GM12878 (cell line): ENCODE measurements around the gene PTPN20.
"Not testable (repeated sequence)": the region's sequence is repeated elsewhere in the genome, so short reads cannot be mapped to it uniquely, and the experiment has no call there.

Experiments
- DPF2 ChIP-seq: fragments of 450-650 bp; IDR thresholded peaks from 2 replicates; pipeline ENCODE4 v1.6.1; 2017; ENCODE audit warnings: mild to moderate bottlenecking
- POLR2A ChIP-seq: IDR thresholded peaks from 2 replicates; pipeline ENCODE4 v1.6.1; 2011; ENCODE audit warnings: low read depth, mild to moderate bottlenecking, low read length

- TF ChIP-seq DPF2, POLR2A: not testable (repeated sequence)
Observed at GRCh38 chr10:46932383-46932782, 21.2 kb downstream of the PTPN20 start.
